Measurements from ENCODE around the gene MYO7A.

- TF ChIP-seq CTCF (IDR thresholded peaks at IDR 0.05) (no peak), POLR2A (IDR thresholded peaks at IDR 0.05; ENCODE audit: low read depth) (no peak), EP300 (IDR thresholded peaks at IDR 0.05) (no peak), POLR2AphosphoS5 (IDR thresholded peaks at IDR 0.05) (no peak)
These were observed 22.8 kb downstream of the MYO7A start for GRCh38 chr11:77150836-77151235.
